Activated CD4-positive, alpha-beta memory T cell treated with anti-CD3 and anti-CD28 coated beads, Interleukin-2, amount 10 ng/mL, durations not matched to agents 7 days and 5 days (primary cell): ENCODE results near the gene SCN4B. TPM values are rescaled to one million over a fixed set of nuclear protein-coding genes. Genes with fewer than 3 reads are reported as not detected.
"Not testable (repeated sequence)": the region's sequence is repeated elsewhere in the genome, so short reads cannot be mapped to it uniquely, and the experiment has no call there.

Source experiments
- CTCF ChIA-PET: fragments of 350-600 bp; sonication (Branson Sonifier 250); formaldehyde crosslinking; loops from one replicate; lab custom pipeline; 2021; ENCODE audit warnings: antibody characterized with exemption, inconsistent platforms; lab: Charles Lee
- POLR2A ChIA-PET: fragments of 350-600 bp; sonication (Branson Sonifier 250); formaldehyde crosslinking; loops from one replicate; lab custom pipeline; 2021; ENCODE audit warnings: antibody characterized with exemption; lab: Charles Lee
- DNase-seq: peaks from one replicate; pipeline ENCODE4 v3.0.0-alpha.2; 2020
- H3K27ac Mint-ChIP-seq: one replicate; pipeline ENCODE4 v1.8.0; 2021; ENCODE audit warnings: mild to moderate bottlenecking, mixed read lengths
- H3K27me3 Mint-ChIP-seq: one replicate; pipeline ENCODE4 v1.8.0; 2021; ENCODE audit warnings: mixed read lengths
- H3K36me3 Mint-ChIP-seq: one replicate; pipeline ENCODE4 v1.8.0; 2021; ENCODE audit warnings: low read depth, mixed read lengths
- H3K4me1 Mint-ChIP-seq: one replicate; pipeline ENCODE4 v1.8.0; 2021; ENCODE audit warnings: mixed read lengths
- H3K4me3 Mint-ChIP-seq: one replicate; pipeline ENCODE4 v1.8.0; 2021; ENCODE audit warnings: mild to moderate bottlenecking, mixed read lengths
- H3K9me3 Mint-ChIP-seq: one replicate; pipeline ENCODE4 v1.8.0; 2021; ENCODE audit warnings: mixed read lengths
- total RNA-seq, 2 experiments: library from RNA; stranded (reverse); gene quantifications; one replicate each; pipeline ENCODE4 v1.2.3, GENCODE V29; 2021

The SCN4B gene
- under 1 TPM in 1 of 2 experiments, not detected in 1; 0.28 TPM for total RNA-seq

- no peak for DNase-seq
- H3K27ac Mint-ChIP-seq = no peak within 1 kb of the TSS
- peaks cover 9% of the 10 kb centered on the region for H3K4me1 Mint-ChIP-seq
- H3K9me3 Mint-ChIP-seq = no peaks in the 10 kb centered on the region
- ChIA-PET POLR2A (interaction anchor here (1.0 to 1.3 kb wide), 2 partner anchors 15 to 18 kb away, joined by 4 read pairs; no protein-coding TSS in a partner anchor), CTCF (interaction anchor here (0.5 to 3.2 kb wide), 4 partner anchors 19 to 137 kb away, joined by 3 to 12 read pairs (median 4); no protein-coding TSS in a partner anchor)
- peaks cover 89% of the 10 kb centered on the region for H3K27me3 Mint-ChIP-seq
- no peaks in the 10 kb centered on the region for H3K36me3 Mint-ChIP-seq
- H3K4me3 Mint-ChIP-seq = peak within 1 kb of the TSS; percentile 35
Measured at GRCh38 chr11:118152552-118153471, at the start of gene SCN4B. Gene SCN4B, minus strand, starts transcription at chr11:118152823. Its CDS starts 150 bp downstream, at chr11:118152673.

GRCh38 chr11:118201966-118202365, 49.3 kb upstream of the SCN4B start:
- ChIA-PET CTCF (interaction anchor here (0.7 to 2.0 kb wide), 21 partner anchors 9 to 141 kb away, joined by 3 to 13 read pairs (median 5); partner anchors contain the start of genes CD3D, CD3E and JAML), POLR2A (interaction anchor here (0.6 to 5.7 kb wide), 21 partner anchors 9 to 387 kb away, joined by 3 to 249 read pairs (median 6); partner anchors contain the start of genes CD3D, CD3E, CD3G and IL10RA)
- peaks cover 41% of the 10 kb centered on the region for H3K36me3 Mint-ChIP-seq
- no peak for DNase-seq
- H3K4me1 Mint-ChIP-seq = peaks cover 34% of the 10 kb centered on the region
- no peak overlapping the region for H3K4me3 Mint-ChIP-seq
- no peaks in the 10 kb centered on the region for H3K27me3 Mint-ChIP-seq
- no peak overlapping the region for H3K27ac Mint-ChIP-seq
- H3K9me3 Mint-ChIP-seq = peaks cover 2% of the 10 kb centered on the region

- Mint-ChIP-seq H3K4me3 (no peak overlapping the region), H3K27ac (no peak overlapping the region), H3K4me1 (peaks cover 26% of the 10 kb centered on the region), H3K36me3 (peaks cover 38% of the 10 kb centered on the region), H3K27me3 (no peaks in the 10 kb centered on the region), H3K9me3 (no peaks in the 10 kb centered on the region)
- ChIA-PET CTCF (interaction anchor here (1.3 to 3.8 kb wide), 8 partner anchors 10 to 141 kb away, joined by 3 to 43 read pairs (median 9); partner anchors contain the start of gene CD3D), POLR2A (interaction anchor here (0.6 to 5.7 kb wide), 11 partner anchors 10 to 144 kb away, joined by 3 to 249 read pairs (median 14); partner anchors contain the start of genes CD3G, JAML, MPZL2 and MPZL3)
- DNase-seq = peak; percentile 59
Measured at GRCh38 chr11:118200901-118201680, 48.5 kb upstream of the SCN4B start.

- DNase-seq = no peak
- CTCF ChIA-PET = interaction anchor here (2.8 to 3.8 kb wide), 5 partner anchors 15 to 104 kb away, joined by 28 to 47 read pairs (median 43); partner anchors contain the start of gene CD3E
- Mint-ChIP-seq H3K36me3 (peaks cover 34% of the 10 kb centered on the region), H3K4me3 (no peak overlapping the region), H3K4me1 (peaks cover 20% of the 10 kb centered on the region), H3K9me3 (no peaks in the 10 kb centered on the region), H3K27ac (no peak overlapping the region), H3K27me3 (no peaks in the 10 kb centered on the region)
- POLR2A ChIA-PET = interaction anchor here (1.6 to 2.7 kb wide), 3 partner anchors 16 to 105 kb away, joined by 3 to 14 read pairs (median 7); partner anchors contain the start of gene JAML
Measured at GRCh38 chr11:118200497-118200896, 47.9 kb upstream of the SCN4B start.

- no peak for DNase-seq
- no peaks in the 10 kb centered on the region for H3K27me3 Mint-ChIP-seq
- H3K9me3 Mint-ChIP-seq = no peaks in the 10 kb centered on the region
- peaks cover 40% of the 10 kb centered on the region for H3K36me3 Mint-ChIP-seq
- peak overlapping the region; percentile 63 for H3K27ac Mint-ChIP-seq
- H3K4me3 Mint-ChIP-seq = no peak overlapping the region
- CTCF ChIA-PET = interaction anchor here (0.6 to 3.8 kb wide), 71 partner anchors 9 to 373 kb away, joined by 3 to 62 read pairs (median 7); partner anchors contain the start of genes ARCN1, ATP5MG, CD3D and CD3E
- peaks cover 15% of the 10 kb centered on the region for H3K4me1 Mint-ChIP-seq
- POLR2A ChIA-PET = interaction anchor here (0.8 to 2.7 kb wide), 11 partner anchors 17 to 144 kb away, joined by 3 to 14 read pairs (median 4); partner anchors contain the start of genes CD3D, JAML and MPZL3
Measured at GRCh38 chr11:118199135-118199534, 46.5 kb upstream of the SCN4B start.

GRCh38 chr11:118198370-118198769, 45.7 kb upstream of the SCN4B start:
- ChIA-PET POLR2A (interaction anchor here (0.8 to 2.7 kb wide), 9 partner anchors 18 to 144 kb away, joined by 3 to 14 read pairs (median 7); partner anchors contain the start of genes CD3D and JAML), CTCF (interaction anchor here (0.6 to 3.8 kb wide), 78 partner anchors 10 to 374 kb away, joined by 3 to 62 read pairs (median 6); partner anchors contain the start of genes ARCN1, ATP5MG, CD3D and CD3E)
- no peak overlapping the region for H3K4me3 Mint-ChIP-seq
- peak; percentile 85 for DNase-seq
- peaks cover 15% of the 10 kb centered on the region for H3K4me1 Mint-ChIP-seq
- peak overlapping the region; percentile 63 for H3K27ac Mint-ChIP-seq
- H3K27me3 Mint-ChIP-seq = no peaks in the 10 kb centered on the region
- no peaks in the 10 kb centered on the region for H3K9me3 Mint-ChIP-seq
- peaks cover 47% of the 10 kb centered on the region for H3K36me3 Mint-ChIP-seq

- H3K27me3 Mint-ChIP-seq = peaks cover 3% of the 10 kb centered on the region
- POLR2A ChIA-PET = no interaction called here
- H3K9me3 Mint-ChIP-seq = peaks cover 7% of the 10 kb centered on the region
- CTCF ChIA-PET = interaction anchor here (0.6 to 1.2 kb wide), 2 partner anchors 100 to 238 kb away, joined by 3 to 6 read pairs; no protein-coding TSS in a partner anchor
- no peak overlapping the region for H3K27ac Mint-ChIP-seq
- H3K36me3 Mint-ChIP-seq = peaks cover 68% of the 10 kb centered on the region
- no peak overlapping the region for H3K4me3 Mint-ChIP-seq
- no peak for DNase-seq
- peaks cover 15% of the 10 kb centered on the region for H3K4me1 Mint-ChIP-seq
Measured at GRCh38 chr11:118194835-118195627, 42.4 kb upstream of the SCN4B start.

GRCh38 chr11:118193910-118194566, 41.4 kb upstream of the SCN4B start:
- H3K36me3 Mint-ChIP-seq = peaks cover 64% of the 10 kb centered on the region
- POLR2A ChIA-PET = no interaction called here
- peaks cover 11% of the 10 kb centered on the region for H3K4me1 Mint-ChIP-seq
- DNase-seq = no peak
- CTCF ChIA-PET = interaction anchor here (1.2 kb wide), 1 partner anchor 101 kb away, joined by 6 read pairs; no protein-coding TSS in a partner anchor
- H3K27me3 Mint-ChIP-seq = peaks cover 13% of the 10 kb centered on the region
- H3K9me3 Mint-ChIP-seq = peaks cover 7% of the 10 kb centered on the region
- no peak overlapping the region for H3K27ac Mint-ChIP-seq
- no peak overlapping the region for H3K4me3 Mint-ChIP-seq

- DNase-seq, CTCF ChIA-PET, H3K4me1 Mint-ChIP-seq, H3K4me3 Mint-ChIP-seq, POLR2A ChIA-PET, H3K27ac Mint-ChIP-seq, H3K9me3 Mint-ChIP-seq: not testable (repeated sequence)
- H3K27me3 Mint-ChIP-seq = peaks cover 18% of the 10 kb centered on the region
- H3K36me3 Mint-ChIP-seq = peaks cover 57% of the 10 kb centered on the region
Measured at GRCh38 chr11:118192817-118193216, 40.2 kb upstream of the SCN4B start.

- DNase-seq, CTCF ChIA-PET, H3K27ac Mint-ChIP-seq, H3K4me1 Mint-ChIP-seq, H3K4me3 Mint-ChIP-seq, H3K9me3 Mint-ChIP-seq, POLR2A ChIA-PET: not testable (repeated sequence)
- Mint-ChIP-seq H3K36me3 (peaks cover 45% of the 10 kb centered on the region), H3K27me3 (peaks cover 31% of the 10 kb centered on the region)
Measured at GRCh38 chr11:118190942-118191506, 38.4 kb upstream of the SCN4B start.
